ENCODE data around the gene EML4. TPM values are rescaled to one million over a fixed set of nuclear protein-coding genes. Genes with fewer than 3 reads are reported as not detected.
"Not testable (repeated sequence)": the region's sequence is repeated elsewhere in the genome, so short reads cannot be mapped to it uniquely, and the experiment has no call there.

EML4 gene, protein sequence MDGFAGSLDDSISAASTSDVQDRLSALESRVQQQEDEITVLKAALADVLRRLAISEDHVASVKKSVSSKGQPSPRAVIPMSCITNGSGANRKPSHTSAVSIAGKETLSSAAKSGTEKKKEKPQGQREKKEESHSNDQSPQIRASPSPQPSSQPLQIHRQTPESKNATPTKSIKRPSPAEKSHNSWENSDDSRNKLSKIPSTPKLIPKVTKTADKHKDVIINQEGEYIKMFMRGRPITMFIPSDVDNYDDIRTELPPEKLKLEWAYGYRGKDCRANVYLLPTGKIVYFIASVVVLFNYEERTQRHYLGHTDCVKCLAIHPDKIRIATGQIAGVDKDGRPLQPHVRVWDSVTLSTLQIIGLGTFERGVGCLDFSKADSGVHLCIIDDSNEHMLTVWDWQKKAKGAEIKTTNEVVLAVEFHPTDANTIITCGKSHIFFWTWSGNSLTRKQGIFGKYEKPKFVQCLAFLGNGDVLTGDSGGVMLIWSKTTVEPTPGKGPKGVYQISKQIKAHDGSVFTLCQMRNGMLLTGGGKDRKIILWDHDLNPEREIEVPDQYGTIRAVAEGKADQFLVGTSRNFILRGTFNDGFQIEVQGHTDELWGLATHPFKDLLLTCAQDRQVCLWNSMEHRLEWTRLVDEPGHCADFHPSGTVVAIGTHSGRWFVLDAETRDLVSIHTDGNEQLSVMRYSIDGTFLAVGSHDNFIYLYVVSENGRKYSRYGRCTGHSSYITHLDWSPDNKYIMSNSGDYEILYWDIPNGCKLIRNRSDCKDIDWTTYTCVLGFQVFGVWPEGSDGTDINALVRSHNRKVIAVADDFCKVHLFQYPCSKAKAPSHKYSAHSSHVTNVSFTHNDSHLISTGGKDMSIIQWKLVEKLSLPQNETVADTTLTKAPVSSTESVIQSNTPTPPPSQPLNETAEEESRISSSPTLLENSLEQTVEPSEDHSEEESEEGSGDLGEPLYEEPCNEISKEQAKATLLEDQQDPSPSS
- total RNA-seq, result 28.5 TPM

DNA sequence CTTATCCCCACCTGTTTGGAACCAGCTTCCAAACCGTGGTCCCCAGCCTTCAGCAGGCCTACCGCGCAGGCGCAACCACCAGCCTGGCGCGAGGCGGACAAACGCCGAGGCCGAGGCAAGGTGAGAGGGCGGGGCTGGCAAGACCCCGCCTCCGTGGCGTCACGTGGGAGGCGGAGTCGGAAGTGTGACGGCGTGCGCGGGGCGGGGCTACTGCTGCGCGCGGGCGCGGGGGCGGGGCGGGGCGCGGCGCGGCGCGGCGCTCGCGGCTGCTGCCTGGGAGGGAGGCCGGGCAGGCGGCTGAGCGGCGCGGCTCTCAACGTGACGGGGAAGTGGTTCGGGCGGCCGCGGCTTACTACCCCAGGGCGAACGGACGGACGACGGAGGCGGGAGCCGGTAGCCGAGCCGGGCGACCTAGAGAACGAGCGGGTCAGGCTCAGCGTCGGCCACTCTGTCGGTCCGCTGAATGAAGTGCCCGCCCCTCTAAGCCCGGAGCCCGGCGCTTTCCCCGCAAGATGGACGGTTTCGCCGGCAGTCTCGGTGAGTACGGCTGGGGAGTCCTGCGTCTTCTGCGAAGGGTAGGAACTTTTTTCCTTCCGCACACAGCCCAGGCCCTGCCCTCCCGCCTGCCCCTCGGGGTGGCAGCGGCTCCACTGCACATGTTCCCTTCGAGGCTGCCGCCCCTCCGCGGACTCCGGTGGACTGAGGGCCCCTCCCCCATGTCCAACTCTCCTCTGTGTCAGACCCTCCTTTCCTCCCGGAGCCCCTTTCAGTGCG, at the start of gene EML4:
EML4 (plus strand) TSS at position 254 of the 774 bp plus-strand sequence; CDS start at position 513, 259 bp downstream.
- ATAC-seq, result peak; percentile 99

DNA sequence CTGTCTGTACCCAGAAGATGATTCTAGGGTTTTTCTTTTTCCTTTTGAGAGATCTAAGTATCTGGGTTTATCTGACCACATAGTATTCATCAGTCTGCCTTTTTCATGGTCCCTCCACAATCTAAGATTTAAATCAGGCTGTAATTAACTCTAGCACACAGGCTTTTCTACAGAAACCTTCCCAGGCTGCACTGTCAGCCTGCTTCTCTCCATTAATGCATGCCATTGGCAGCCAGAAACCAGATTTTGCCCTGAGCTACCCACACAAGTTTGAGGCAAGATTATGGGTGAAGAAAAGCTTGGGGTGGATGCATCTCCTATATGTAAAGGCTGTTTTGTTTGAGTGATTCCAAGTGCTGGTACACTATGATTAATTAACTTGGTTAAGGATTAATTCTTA, 45.7 kb upstream of the EML4 start:
- ATAC-seq, result no peak

DNA sequence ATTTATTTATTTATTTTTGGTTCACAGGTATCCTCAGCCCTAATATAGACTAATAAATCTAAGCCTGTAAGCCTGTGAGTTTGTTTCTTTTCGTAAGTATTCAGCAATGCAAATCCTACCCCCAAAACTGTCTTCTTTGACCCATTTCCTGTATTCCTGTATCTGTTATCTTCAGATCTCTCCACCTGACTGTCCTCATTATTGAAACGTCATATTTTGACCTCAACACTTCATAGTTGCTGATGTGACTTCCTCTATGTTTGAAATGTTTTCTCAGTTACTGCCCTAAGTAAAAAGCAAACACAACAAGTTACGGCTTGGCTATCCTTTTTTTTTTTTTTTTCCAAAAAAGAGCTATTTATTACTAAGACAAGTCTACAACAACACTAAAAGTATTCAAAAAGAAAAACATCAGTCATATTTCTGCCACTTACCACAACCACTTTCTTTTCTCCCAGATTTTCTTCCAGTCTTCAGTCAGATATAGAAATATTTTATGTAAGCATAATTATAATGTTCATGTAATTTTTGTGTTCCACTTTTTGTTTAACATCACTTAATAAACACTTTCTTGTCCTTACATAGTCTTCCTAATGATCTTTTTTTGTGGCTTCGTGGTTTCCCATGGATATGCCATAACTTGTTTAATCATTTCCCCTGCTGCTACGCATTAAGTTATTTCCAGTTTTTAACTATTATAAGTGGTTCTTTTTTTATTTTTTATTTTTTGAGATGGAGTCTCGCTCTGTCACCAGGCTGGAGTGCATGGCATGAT, 45.0 kb upstream of the EML4 start:
- no peak for ATAC-seq

DNA sequence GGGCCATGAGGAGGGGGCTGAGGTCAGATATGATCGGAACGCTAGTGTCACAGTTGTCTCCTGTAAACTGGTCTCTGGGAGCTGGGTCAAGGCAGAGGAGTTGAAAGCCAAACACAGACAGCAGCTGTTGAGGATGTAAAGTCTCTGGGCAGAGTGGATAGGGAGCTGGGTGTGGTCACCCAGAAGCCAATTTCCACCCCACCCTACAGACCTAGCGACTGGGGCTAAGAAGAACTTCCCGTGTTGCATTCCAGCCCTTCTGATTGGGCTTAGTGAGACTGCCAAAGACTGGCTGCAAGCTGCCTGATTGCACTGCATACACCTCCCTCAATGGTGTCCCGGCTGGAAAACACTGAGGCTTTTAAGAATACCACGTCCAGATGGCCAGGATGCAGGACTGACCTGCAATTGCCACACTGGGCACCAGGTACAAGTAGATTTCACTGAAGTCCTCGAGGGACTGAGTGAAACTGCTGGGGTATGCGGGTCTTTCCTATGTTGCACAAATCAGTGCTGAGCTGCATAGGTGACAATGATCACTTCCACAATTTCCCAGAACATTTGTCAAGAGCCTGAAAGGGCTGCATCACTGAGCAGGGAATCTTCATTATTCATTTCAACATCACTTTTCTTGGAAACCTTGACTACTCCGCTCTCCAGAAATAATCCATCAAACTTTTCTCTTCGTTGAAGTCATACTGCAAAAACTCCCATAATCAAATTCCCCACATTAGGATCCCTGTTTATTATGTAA, 43.1 kb upstream of the EML4 start:
- peak; percentile 78 for ATAC-seq

DNA sequence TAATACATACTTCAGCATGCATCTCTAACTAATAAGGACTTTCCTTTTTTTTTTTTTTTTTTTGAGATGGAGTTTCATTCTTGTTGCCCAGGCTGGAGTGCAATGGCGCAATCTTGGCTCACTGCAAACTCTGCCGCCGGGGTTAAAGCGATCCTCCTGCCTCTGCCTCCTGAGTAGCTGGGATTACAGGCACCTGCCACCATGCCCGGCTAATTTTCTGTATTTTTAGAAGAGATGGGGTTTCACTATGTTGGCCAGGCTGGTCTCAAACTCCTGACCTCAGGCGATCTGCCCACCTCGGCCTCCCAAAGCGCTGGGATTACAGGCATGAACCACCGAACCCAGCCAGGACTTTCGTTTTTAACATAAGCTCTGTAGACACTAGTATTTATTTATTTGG, 42.3 kb upstream of the EML4 start:
- not testable (repeated sequence) for ATAC-seq

DNA sequence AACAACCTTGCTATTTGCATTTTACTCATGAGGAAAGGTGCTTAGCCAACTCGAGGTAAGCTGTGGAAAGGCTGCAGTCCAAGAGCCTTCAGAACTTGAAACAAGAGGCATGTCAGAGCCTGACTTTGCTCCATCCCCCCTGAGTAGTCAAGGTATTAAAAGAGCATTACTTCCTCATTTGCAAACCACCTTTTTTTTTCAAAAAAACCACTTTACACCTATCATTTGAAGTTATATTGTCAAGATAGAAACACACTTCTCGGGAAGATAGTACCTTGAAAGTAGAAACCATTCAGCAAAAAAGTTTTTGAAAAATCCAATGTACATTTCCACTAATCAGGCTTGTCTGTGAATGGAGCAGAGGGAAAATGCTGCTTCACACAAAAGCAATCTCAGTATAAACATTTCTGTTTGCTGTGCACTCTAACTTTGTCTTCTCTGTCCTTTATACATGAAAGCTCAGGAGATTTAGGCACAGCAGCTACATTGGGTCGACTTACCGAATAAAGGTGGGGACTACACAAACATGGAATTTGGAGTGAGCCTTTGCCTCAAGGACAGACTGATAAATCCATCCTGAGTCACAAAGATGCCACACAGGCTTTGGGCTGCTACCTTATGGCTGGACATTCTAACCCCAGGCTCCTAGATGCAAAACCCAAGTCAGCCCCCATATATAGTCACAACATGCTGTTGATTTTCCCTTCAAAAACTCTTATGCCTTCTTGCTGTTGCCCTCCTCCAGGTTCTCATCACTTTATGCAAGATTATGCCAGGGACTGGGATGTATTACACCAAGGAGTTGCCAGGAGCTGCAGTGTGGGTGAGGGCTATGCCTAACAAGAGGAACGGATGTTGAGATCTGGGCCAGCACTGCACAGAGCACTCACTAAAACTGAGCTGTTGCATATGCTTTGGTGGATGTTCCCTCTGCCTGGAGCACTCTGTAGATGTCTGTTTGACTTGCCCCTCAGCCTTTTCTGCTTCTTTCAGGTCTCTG, 41.4 kb upstream of the EML4 start:
- ATAC-seq, result peak; percentile 45

DNA sequence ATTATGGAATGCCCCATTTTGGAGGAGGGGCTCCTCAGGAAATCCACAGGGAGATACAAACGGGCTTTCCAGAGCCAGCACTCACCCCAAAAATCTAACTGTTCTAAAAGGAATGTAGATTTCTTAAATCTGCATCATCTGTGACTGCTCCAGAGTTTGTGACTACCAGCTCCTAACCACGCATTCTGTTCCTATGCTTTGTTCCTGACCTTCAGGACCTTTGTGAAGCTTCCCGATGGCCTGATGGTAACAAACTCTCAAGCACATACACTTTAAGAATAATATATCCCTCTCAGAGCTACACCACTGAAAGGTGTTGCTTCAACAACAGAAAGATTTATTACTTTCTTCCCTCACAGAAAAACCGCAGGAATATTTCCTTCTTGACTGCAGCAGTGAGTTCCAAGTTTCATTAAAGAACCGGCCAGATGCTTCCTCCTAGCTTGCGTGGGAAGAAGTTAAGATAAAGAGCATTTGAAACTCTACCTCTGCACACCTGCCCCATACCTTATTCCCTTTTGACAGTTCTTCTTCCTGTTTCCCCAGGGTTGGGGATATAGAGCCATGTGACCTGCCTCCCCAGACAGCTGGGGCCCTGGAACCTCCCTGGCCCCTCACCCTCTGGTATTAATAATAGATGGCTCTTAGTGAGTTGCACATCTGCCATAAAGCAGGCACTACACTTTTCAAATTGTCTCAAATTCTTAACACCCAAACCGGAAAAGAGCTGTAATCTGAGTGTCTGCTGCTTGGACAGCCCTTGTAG, 40.2 kb upstream of the EML4 start:
- ATAC-seq, result no peak

DNA sequence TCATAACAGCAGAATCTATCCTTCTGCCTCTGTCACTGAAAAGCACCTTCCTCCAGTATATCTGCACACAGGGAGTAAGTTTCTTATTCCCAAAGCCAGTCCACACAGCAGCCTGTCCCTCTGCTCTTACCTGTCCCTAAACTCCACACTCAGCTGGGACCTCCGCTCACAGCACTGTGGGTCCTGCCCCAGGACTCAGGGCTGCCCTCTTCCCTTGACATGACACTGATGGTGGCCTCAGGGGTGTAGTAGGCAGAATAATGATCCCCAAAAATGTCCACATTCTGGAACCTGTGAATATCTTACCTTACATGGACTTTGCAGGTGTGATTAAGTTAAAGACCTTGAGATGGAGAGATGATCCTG, 39.7 kb upstream of the EML4 start:
- ATAC-seq, result no peak

DNA sequence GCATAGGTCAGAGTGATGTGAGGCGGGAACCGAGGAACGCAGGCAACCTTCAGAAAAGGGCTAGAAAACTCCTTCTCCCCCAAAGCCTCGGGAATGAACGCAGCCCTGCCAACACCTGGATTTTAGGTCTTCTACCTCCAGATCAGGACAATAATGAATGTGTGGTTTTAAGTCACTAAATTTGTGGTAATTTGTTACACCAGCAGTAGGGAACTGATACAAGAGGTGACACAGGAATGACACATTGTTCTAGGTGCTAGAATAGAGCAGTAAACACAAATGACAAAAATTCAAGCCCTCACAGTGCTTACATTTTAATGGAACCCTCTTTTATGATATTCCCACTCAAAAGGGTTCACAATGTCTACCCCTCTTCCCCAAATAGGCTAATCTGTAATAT, 39.2 kb upstream of the EML4 start:
- no peak for ATAC-seq

DNA sequence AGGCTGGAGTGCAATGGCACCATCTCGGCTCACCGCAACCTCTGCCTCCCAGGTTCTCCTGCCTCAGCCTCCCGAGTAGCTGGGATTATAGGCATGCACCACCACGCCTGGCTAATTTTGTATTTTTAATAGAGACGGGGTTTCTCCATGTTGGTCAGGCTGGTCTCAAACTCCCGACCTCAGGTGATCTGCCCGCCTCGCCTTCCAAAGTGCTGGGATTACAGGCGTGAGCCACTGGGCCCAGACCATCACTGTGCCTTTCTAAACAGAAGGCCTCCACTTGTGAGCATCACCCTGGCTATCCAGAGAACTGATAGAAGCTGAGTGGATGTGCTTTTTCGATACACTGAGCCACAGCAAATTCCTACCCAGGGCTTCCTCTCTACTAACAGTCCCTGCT, 38.3 kb upstream of the EML4 start:
- not testable (repeated sequence) for ATAC-seq

DNA sequence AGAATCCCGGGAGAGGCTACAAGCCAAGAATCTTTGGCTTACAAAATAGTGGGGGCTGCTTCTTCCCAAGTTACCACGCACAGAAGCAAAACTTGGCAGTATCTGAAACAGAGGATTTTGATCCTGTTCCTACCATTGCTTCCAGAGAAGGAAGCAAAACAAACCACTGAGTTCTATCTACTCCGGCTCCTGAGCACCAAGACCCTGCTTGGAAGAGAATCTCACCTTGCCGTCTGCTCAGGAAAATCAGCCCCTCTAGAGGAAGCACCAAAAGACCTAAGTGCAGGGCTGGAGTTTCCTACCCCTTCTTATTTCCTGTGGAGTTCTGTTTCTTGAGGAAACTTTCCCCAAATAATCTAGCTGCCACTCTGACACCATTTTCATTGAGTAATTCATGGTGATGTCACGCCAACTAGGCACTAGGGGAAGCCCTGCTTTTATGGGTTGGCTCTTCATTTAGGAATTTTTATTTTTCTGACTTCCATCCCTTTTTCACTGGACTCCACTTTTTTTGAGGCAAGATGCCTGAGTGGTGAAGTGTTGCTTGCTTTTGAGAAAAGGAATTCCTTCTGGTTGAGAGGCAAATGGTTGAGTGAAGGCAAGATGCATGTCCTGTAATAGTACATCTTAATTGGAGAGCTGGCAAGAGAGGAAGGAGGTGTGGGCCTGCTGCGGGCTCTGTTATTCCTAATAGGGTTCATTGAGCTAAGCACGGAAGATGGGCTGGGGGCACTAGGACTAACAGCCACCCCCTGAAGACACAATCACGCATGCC, 36.8 kb upstream of the EML4 start:
- peak; percentile 2 for ATAC-seq

DNA sequence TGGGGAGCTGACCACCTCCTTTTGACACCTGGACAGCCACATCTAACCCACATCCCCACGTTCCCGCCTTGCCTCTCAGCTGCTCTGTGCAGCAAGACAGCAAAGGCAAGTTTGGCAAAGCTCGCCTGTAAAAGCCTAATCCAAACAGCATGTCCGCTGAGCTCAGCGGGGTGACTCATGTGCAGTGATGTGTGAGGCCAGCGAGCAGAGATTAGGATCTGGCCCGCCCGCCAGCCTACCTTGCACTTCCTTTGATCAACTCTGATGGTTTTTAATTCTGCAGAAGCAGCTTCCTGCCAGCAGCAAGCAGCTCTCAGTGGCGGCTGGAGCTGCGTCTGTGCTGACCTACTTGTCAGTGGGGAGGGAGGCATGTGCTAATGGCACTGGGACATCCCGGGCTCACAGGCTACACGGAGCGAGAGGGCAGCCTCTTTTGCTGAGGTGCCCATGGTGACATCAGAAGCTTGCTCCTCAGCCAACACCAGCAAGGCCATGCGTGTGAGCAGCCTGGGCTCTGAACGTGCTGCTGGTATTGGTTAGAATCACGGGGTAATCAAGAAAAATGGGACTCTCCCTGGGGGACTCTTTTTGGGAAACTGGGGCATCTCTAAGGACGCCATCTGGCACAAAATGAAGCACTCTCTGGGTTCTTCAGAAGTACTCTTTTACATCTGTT, 36.0 kb upstream of the EML4 start:
- ATAC-seq, result peak; percentile 97

DNA sequence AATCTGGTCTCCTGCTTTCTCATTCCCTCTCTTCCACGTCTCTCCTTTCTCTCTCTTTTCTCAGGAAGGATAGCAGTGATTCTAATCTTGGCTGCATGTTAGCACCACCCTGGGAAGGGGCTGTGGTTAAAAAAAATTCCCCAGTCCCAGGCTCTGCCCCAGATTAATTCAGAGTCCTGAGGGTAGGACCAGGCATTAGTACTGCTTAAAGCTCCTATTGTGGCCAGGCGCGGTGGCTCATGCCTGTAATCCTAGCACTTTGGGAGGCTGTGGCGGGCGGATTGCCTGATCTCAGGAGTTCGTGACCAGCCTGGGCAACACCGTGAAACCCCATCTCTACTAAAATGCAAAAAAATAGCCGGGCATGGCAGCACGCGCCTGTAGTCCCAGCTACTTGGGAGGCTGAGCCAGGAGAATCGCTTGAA, 35.4 kb upstream of the EML4 start:
- peak; percentile 20 for ATAC-seq

DNA sequence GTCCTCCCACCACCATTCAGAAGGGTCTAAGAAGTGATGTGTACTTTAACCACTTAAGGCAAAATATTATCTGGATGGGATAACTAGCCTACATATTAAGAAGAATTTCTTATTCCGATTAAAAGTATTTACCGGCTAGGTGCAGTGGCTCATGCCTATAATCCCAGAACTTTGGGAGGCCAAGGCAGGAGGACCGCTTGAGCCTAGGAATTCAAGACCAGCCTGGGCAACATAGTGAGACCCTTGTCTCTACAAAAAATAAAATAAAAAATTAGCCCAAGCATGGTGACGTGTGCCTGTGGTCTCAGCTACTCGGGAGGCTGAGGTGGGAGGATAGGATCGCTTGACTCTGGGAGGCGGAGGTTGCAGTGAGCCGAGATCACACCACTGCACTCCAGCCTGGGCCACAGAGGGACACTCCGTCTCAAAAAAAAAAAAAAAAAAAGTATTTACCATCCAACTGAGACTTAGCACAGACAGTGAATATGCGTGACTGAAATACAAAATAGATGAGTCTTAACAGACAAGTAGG, 34.7 kb upstream of the EML4 start:
- ATAC-seq, result not testable (repeated sequence)

DNA sequence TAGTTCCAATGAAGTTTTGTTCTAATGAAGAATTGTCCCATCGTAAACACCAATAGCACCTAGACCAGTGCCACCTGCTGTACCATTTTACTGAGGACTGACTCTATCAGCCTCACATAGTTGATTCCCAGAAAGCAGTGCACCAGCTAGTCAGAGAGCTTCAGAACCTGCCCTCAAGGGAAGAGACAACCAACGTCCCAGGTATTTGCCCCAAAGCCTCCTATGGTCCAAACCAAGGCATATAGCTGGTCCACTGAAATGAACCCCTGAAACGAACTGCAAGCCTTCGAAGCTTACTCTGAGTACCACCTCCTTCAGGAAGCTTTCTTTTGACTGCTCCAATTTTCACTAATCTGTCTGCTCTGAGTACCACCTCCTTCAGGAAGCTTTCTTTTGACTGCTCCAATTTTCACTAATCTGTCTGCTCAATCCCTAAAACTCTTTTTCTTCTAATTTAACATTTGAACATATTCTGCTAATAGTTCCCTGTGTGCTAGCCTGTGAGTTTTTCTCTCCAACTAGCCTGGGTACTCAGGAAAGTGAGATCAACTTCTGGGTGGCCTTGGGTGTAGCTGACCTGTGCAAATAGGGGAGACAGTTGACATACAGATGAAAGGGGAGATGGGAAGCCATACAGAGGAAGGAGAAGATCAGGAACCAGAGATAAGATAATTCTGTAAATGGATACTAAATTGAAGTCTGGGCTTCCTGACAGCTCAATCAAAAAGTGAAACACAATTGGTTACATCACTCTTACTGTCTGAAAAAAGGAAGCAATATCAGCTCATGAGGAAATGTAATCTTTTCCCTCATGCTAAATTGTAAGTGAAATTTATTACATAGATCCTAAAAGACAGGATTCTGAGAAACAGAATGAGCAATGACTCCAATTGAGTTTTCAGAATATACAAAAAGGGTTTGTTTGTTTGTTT, 33.5 kb upstream of the EML4 start:
- no peak for ATAC-seq

DNA sequence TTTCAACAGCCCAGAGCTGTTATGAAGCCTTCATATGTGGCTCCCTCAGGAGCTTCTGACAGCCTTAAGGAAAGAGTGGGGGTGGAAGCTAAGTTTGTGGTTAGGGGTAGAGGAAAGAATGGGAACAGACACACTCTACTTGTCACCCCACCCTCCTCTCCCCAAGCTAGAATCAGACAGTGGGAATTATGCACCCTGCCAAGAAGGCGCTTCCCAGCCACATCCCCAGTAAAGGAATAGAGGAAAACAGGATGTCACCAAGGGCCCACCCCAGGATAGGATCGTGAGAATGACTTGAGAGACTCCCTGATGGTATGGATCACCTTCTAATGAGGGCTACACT, 32.4 kb upstream of the EML4 start:
- no peak for ATAC-seq

Measured in esophagus mucosa (tissue), 1 donor.